GM23248 (cell line): Measurements from ENCODE around the gene DRC1.

ENCODE experiments used
- EZH2 ChIP-seq: fragments of 200-600 bp; sonication (generic); IDR thresholded peaks from 2 replicates; pipeline ENCODE4 v1.6.1; 2018; ENCODE audit warnings: antibody characterized with exemption, mild to moderate bottlenecking; ENCODE audit not compliant: insufficient read depth, poor library complexity, severe bottlenecking
- EZH2phosphoT487 ChIP-seq: fragments of 200-600 bp; sonication (generic); IDR thresholded peaks from 2 replicates; pipeline ENCODE4 v1.6.1; 2018; ENCODE audit warnings: antibody characterized with exemption, moderate library complexity, mild to moderate bottlenecking, low read depth; ENCODE audit not compliant: insufficient read depth

- TF ChIP-seq EZH2: no peak
- TF ChIP-seq EZH2phosphoT487: no peak
Observed at GRCh38 chr2:26450031-26450635, 48.4 kb downstream of the DRC1 start.
